Activated naive CD8-positive, alpha-beta T cell treated with anti-CD3 and anti-CD28 coated beads, Interleukin-2, amount 50 U/mL, for 24 hours (primary cell): ENCODE results near the gene CAMKK1.
A peak's percentile ranks its signal among the peaks of the same experiment; 100 is the strongest.
"Not testable (repeated sequence)": the region's sequence is repeated elsewhere in the genome, so short reads cannot be mapped to it uniquely, and the experiment has no call there.

Experiments
- ATAC-seq: fragments of 150-1000 bp; cut with Tn5 transposase; one replicate; pipeline ENCODE4 v1.10.0; 2021
- DNase-seq: peaks from one replicate; pipeline ENCODE4 v3.0.0; 2021
- H3K27ac Mint-ChIP-seq: one replicate; pipeline ENCODE4 v1.8.0; 2021; ENCODE audit warnings: mild to moderate bottlenecking, mixed read lengths
- H3K27me3 Mint-ChIP-seq: one replicate; pipeline ENCODE4 v1.8.0; 2021; ENCODE audit warnings: mixed read lengths
- H3K36me3 Mint-ChIP-seq: one replicate; pipeline ENCODE4 v1.8.0; 2021; ENCODE audit warnings: low read depth, mixed read lengths
- H3K4me1 Mint-ChIP-seq: one replicate; pipeline ENCODE4 v1.8.0; 2021; ENCODE audit warnings: mixed read lengths
- H3K4me3 Mint-ChIP-seq: one replicate; pipeline ENCODE4 v1.8.0; 2021; ENCODE audit warnings: mild to moderate bottlenecking, moderate library complexity, mixed read lengths
- H3K9me3 Mint-ChIP-seq: one replicate; pipeline ENCODE4 v1.8.0; 2021; ENCODE audit warnings: mixed read lengths

Gene CAMKK1

DNA sequence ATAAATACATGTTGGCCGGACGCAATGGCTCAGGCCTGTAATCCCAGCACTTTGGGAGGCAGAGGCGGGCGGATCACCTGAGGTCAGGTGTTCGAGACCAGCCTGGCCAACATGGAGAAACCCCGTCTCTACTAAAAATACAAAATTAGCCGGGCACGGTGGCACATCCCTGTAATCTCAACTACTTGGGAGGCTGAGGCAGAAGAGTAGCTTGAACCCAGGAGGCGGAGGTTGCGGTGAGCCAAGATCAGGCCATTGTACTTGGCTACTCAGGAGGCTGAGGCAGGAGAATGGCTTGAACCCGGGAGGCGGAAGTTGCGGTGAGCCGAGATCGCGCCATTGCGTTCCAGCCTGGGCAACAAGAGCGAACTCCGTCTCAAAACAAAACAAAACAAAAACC is 48.3 kb downstream of the CAMKK1 start:
- H3K27me3 Mint-ChIP-seq, DNase-seq, H3K9me3 Mint-ChIP-seq, H3K27ac Mint-ChIP-seq, ATAC-seq: not testable (repeated sequence)
- H3K4me3 Mint-ChIP-seq: peak overlapping the region; percentile 90
- H3K4me1 Mint-ChIP-seq: peaks cover 28% of the 10 kb centered on the region
- peaks cover 21% of the 10 kb centered on the region for H3K36me3 Mint-ChIP-seq

DNA sequence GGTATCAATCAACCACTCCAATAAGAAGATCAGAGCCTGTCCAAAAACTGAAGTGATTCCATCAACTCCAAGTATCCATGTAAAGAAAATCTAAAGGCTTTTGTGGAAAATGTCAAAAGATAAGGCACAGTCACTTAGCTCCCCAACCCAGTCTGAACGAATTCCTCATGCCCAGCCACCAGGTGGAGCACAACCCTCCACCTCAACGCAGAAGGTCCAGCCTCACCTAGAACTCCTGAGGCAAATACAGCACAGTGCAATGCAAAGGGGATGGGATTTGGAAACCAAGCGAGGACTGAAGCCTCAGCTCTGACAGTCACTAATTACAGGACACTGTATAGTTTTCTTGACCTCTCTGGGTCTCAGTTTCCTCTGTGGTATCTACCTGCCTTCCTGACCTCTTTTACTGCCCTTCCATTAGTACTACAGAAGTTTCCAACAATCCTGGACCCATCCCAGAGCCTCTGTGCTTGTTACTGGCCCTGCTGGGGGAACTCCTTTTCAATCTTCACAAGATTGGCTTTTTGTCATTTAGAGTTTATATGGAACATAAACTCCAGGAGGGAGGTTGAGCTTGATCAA is 48.8 kb downstream of the CAMKK1 start:
- no peaks in the 10 kb centered on the region for H3K27me3 Mint-ChIP-seq
- H3K4me1 Mint-ChIP-seq: peaks cover 28% of the 10 kb centered on the region
- no peaks in the 10 kb centered on the region for H3K9me3 Mint-ChIP-seq
- no peak overlapping the region for H3K27ac Mint-ChIP-seq
- no peak for ATAC-seq
- H3K36me3 Mint-ChIP-seq: peaks cover 21% of the 10 kb centered on the region
- DNase-seq: peak; percentile 53
- peak overlapping the region; percentile 90 for H3K4me3 Mint-ChIP-seq

DNA sequence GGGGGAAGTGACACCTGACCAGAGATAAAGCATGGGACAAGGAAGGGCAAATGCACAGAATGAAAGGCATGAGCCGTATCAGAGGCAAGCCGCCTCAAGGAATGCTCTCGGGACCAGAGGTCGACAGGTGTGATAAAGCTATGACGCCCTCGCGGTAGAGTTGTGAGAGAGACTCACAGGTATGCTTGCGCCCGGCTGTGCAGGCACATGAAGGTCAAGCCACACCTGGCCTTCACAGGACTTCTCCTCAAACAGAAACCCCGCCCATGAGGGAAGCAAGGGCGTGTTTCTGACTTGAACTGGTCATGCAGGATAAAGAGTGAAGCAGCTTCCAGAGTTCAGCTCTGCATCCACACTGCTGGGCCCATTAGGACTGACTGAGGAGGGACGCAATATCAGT is 54.6 kb downstream of the CAMKK1 start:
- ATAC-seq (no peak), DNase-seq (no peak)
- Mint-ChIP-seq H3K27me3 (no peaks in the 10 kb centered on the region), H3K9me3 (no peaks in the 10 kb centered on the region), H3K4me3 (no peak overlapping the region), H3K4me1 (peaks cover 6% of the 10 kb centered on the region), H3K36me3 (peaks cover 40% of the 10 kb centered on the region), H3K27ac (no peak overlapping the region)

- DNase-seq (no peak), ATAC-seq (no peak)
- no peak overlapping the region for H3K4me3 Mint-ChIP-seq
- H3K36me3 Mint-ChIP-seq: peaks cover 40% of the 10 kb centered on the region
- no peaks in the 10 kb centered on the region for H3K27me3 Mint-ChIP-seq
- H3K4me1 Mint-ChIP-seq: peaks cover 6% of the 10 kb centered on the region
- no peaks in the 10 kb centered on the region for H3K9me3 Mint-ChIP-seq
- no peak overlapping the region for H3K27ac Mint-ChIP-seq
Observed at GRCh38 chr17:3836551-3836950, 56.3 kb downstream of the CAMKK1 start.

GRCh38 chr17:3835410-3836229 is 57.2 kb downstream of the CAMKK1 start:
- Mint-ChIP-seq H3K9me3 (no peaks in the 10 kb centered on the region), H3K36me3 (peaks cover 34% of the 10 kb centered on the region), H3K4me3 (no peak overlapping the region), H3K4me1 (peaks cover 3% of the 10 kb centered on the region), H3K27me3 (no peaks in the 10 kb centered on the region), H3K27ac (no peak overlapping the region)
- DNase-seq: no peak
- ATAC-seq: no peak

DNA sequence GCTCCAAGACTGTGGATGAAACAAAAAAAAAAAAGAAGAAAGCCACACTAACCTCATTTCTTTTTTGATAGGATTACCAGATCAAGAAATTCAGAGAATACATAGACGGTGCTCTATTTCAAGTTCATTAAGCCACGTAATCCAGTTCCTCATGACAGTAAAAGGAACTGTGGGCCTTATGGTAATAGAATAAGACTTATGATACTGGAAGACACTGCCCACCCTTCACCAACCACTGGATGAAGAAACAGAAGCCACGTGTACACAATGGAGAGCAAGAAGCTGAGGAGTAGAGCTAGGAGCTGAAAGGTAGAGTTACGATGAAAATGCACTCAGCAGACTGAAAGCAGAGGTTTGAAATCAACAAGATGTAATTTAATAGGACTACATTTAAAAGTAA is 58.0 kb downstream of the CAMKK1 start:
- no peak for ATAC-seq
- no peaks in the 10 kb centered on the region for H3K9me3 Mint-ChIP-seq
- peaks cover 31% of the 10 kb centered on the region for H3K36me3 Mint-ChIP-seq

GRCh38 chr17:3828852-3829232 is 64.0 kb downstream of the CAMKK1 start:
- Mint-ChIP-seq H3K36me3 (peaks cover 34% of the 10 kb centered on the region), H3K4me1 (peaks cover 2% of the 10 kb centered on the region)

More for the DNA sequence above, 58.0 kb downstream of the CAMKK1 start:
- Mint-ChIP-seq H3K27me3 (no peaks in the 10 kb centered on the region), H3K27ac (no peak overlapping the region), H3K4me3 (no peak overlapping the region), H3K4me1 (peaks cover 2% of the 10 kb centered on the region)
- no peak for DNase-seq

DNA sequence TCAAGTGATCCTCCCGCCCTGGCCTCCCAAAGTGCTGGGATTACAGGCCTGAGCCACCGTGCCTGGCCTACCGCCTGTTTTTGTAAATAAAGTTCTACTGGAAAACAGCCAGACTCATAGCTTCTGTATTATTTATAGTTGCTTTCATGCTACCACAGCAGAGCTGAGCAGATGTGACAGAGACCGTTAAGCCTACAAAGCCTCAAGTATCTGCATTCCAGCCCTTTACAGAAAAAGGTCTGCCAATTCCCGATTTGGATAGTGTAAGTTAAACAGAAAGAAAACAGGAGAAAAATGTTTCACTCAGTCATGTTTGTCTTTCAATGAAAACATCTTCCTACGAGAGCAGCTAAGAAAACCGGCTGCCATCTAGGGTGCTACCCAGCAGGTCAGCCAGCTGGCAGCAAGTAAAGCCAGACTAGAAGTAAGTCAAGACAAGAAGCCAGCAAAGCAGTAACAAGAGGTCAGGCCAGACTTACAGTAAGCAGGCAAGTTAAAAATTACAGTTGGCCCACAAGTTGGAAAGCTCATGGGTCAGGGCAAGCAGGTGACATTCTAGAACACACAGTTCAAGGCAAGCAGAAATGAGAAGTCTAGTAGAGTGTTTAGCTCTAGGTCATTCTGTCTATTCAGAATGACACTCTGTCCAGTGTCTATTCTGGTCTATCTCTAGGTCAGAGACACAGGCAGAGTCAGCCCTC is 64.6 kb downstream of the CAMKK1 start:
- no peaks in the 10 kb centered on the region for H3K27me3 Mint-ChIP-seq
- no peak overlapping the region for H3K27ac Mint-ChIP-seq
- peaks cover 34% of the 10 kb centered on the region for H3K36me3 Mint-ChIP-seq
- no peak for DNase-seq
- no peak overlapping the region for H3K4me3 Mint-ChIP-seq
- peaks cover 2% of the 10 kb centered on the region for H3K4me1 Mint-ChIP-seq
- no peak for ATAC-seq
- no peaks in the 10 kb centered on the region for H3K9me3 Mint-ChIP-seq

More at GRCh38 chr17:3828852-3829232, 64.0 kb downstream of the CAMKK1 start:
- DNase-seq (no peak), ATAC-seq (no peak)
- Mint-ChIP-seq H3K27me3 (no peaks in the 10 kb centered on the region), H3K9me3 (no peaks in the 10 kb centered on the region), H3K27ac (no peak overlapping the region), H3K4me3 (no peak overlapping the region)

DNA sequence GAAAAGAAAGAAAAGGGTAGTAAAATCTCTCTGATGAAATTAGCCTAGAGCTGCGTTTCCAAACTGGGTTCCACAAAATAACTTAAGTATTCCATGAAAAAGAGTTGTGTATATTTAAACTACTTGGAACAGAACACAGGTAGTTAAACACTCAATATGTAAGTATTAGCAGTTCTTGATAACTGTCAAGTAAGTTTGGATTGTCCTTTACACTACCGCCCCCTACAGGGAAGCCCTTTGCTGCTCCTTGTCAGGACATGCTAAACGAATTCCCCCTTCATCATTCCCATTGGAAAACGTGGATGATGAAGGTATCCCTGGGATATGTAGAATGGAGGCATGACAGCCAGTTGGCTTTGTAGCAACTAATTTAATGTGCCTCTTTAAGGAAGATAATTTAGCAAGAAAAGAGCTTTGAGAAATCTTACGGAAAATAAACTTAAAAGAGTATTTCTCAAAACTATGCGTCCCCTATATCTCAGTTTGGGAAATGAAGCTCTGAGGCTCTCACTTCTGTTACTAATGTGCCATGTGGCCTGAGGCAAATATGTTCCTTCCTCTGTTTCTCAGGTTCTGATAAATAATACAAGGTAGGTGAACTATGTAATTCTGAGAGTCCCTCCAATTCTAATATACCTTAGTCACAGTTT is 65.6 kb downstream of the CAMKK1 start:
- no peaks in the 10 kb centered on the region for H3K9me3 Mint-ChIP-seq
- no peaks in the 10 kb centered on the region for H3K27me3 Mint-ChIP-seq
- H3K4me3 Mint-ChIP-seq: no peak overlapping the region
- no peak overlapping the region for H3K27ac Mint-ChIP-seq
- DNase-seq: peak; percentile 71
- peaks cover 37% of the 10 kb centered on the region for H3K36me3 Mint-ChIP-seq
- peaks cover 2% of the 10 kb centered on the region for H3K4me1 Mint-ChIP-seq
- no peak for ATAC-seq

DNA sequence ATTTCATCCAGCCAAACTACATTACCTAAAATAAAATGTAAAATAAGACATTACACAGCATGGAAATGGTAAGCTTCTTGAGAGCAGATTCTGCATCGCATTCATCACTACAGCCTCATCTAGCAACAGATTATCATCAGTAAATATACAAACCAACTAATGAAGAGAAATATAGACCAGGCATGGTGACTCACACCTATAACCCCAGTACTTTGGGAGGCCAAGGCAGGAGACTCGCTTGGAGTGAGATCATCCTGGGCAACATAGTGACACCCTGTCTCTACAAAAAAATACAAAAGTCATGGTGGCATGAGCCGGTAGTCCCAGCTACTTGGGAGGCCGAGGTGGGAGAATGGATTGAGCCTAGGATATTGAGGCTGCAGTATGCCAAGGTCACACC is 66.7 kb downstream of the CAMKK1 start:
- Mint-ChIP-seq H3K9me3 (no peaks in the 10 kb centered on the region), H3K4me1 (peaks cover 2% of the 10 kb centered on the region), H3K27me3 (no peaks in the 10 kb centered on the region), H3K36me3 (peaks cover 45% of the 10 kb centered on the region), H3K4me3 (no peak overlapping the region), H3K27ac (no peak overlapping the region)
- DNase-seq (no peak), ATAC-seq (no peak)

GRCh38 chr17:3821101-3821500 is 71.8 kb downstream of the CAMKK1 start:
- peaks cover 58% of the 10 kb centered on the region for H3K36me3 Mint-ChIP-seq
- H3K27me3 Mint-ChIP-seq: no peaks in the 10 kb centered on the region
- H3K9me3 Mint-ChIP-seq: no peaks in the 10 kb centered on the region
- DNase-seq: no peak
- no peak for ATAC-seq
- no peak overlapping the region for H3K4me3 Mint-ChIP-seq
- H3K4me1 Mint-ChIP-seq: peaks cover 2% of the 10 kb centered on the region
- no peak overlapping the region for H3K27ac Mint-ChIP-seq

- Mint-ChIP-seq H3K27me3 (no peaks in the 10 kb centered on the region), H3K4me3 (no peak overlapping the region), H3K4me1 (peaks cover 2% of the 10 kb centered on the region), H3K9me3 (no peaks in the 10 kb centered on the region), H3K27ac (no peak overlapping the region), H3K36me3 (peaks cover 58% of the 10 kb centered on the region)
- ATAC-seq: no peak
- no peak for DNase-seq
Observed at GRCh38 chr17:3818786-3819185, 74.1 kb downstream of the CAMKK1 start.

GRCh38 chr17:3817851-3818605 is 74.8 kb downstream of the CAMKK1 start:
- Mint-ChIP-seq H3K36me3 (peaks cover 57% of the 10 kb centered on the region), H3K27ac (no peak overlapping the region), H3K4me3 (no peak overlapping the region)

DNA sequence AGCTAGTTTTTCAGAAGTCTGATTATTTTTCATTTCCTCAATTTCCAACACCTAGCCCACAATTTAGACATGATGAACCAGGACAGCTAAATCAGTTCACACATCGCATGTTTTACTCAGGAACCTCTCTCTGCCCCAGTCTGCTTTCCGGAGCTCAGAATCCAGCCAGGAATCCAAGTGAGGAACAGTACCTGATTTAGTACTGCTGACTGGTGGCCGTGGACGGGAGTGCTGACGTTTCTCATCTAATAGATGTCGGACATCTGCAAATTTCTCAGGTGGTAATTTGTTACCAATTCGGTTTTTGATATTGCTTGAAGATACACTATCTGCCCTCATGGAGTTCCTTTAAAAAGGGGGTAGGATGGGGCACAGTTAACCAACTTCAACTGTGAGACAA is 76.9 kb downstream of the CAMKK1 start:
- Mint-ChIP-seq H3K36me3 (peaks cover 48% of the 10 kb centered on the region), H3K9me3 (no peaks in the 10 kb centered on the region), H3K27me3 (no peaks in the 10 kb centered on the region), H3K4me3 (no peak overlapping the region), H3K27ac (no peak overlapping the region), H3K4me1 (peaks cover 2% of the 10 kb centered on the region)
- DNase-seq: no peak
- ATAC-seq: no peak

More at GRCh38 chr17:3817851-3818605, 74.8 kb downstream of the CAMKK1 start:
- ATAC-seq (no peak), DNase-seq (no peak)
- H3K27me3 Mint-ChIP-seq: no peaks in the 10 kb centered on the region
- no peaks in the 10 kb centered on the region for H3K9me3 Mint-ChIP-seq
- peaks cover 2% of the 10 kb centered on the region for H3K4me1 Mint-ChIP-seq
